WTC11 (cell line): ENCODE measurements around the gene NINL. TPM values are rescaled to one million over a fixed set of nuclear protein-coding genes. Genes with fewer than 3 reads are reported as not detected.

ENCODE experiments used
- ATAC-seq: fragments of 200-7000 bp; cut with Tn5 transposase; 2 replicates; pipeline ENCODE4 v1.10.0; 2021; ENCODE audit warnings: mild to moderate bottlenecking, moderate library complexity
- CTCF ChIA-PET: fragments of 300-600 bp; sonication (Branson Sonifier 250); formaldehyde crosslinking; loops from one replicate; lab custom pipeline; 2021; ENCODE audit warnings: antibody characterized with exemption; lab: Charles Lee
- POLR2A ChIA-PET: fragments of 350-600 bp; sonication (Branson Sonifier 250); formaldehyde crosslinking; loops from one replicate; lab custom pipeline; 2021; ENCODE audit warnings: antibody characterized with exemption; lab: Charles Lee
- DNase-seq: peaks from one replicate; pipeline ENCODE4 v3.0.0; 2021; ENCODE audit warnings: low spot score
- H3K27ac Mint-ChIP-seq: 2 replicates; pipeline ENCODE4 v1.8.0; 2021; ENCODE audit warnings: mixed read lengths
- H3K27me3 Mint-ChIP-seq: 2 replicates; pipeline ENCODE4 v1.8.0; 2021; ENCODE audit warnings: low read depth, mild to moderate bottlenecking, moderate library complexity, mixed read lengths
- H3K36me3 Mint-ChIP-seq: 2 replicates; pipeline ENCODE4 v1.8.0; 2021; ENCODE audit warnings: mixed read lengths
- H3K4me1 Mint-ChIP-seq: 2 replicates; pipeline ENCODE4 v1.8.0; 2022; ENCODE audit warnings: mixed read lengths
- H3K4me3 Mint-ChIP-seq: 2 replicates; pipeline ENCODE4 v1.8.0; 2021; ENCODE audit warnings: mild to moderate bottlenecking, moderate library complexity, mixed read lengths
- H3K9me3 Mint-ChIP-seq: 2 replicates; pipeline ENCODE4 v1.8.0; 2021; ENCODE audit warnings: mixed read lengths
- ATF1 ChIP-seq: sonication (generic); formaldehyde crosslinking; IDR thresholded peaks from 2 replicates; pipeline ENCODE4 v1.8.1; 2023; ENCODE audit warnings: mild to moderate bottlenecking, moderate library complexity, missing genetic modification reagents
- CDX4 ChIP-seq: fragments of 250-450 bp; sonication (Bioruptor Pico); IDR thresholded peaks from 2 replicates; pipeline ENCODE4 v1.9.0; 2021; ENCODE audit warnings: moderate library complexity, mild to moderate bottlenecking, inconsistent platforms, borderline replicate concordance
- ERG ChIP-seq: fragments of 250-450 bp; sonication (Bioruptor Pico); IDR thresholded peaks from 2 replicates; pipeline ENCODE4 v1.8.0; 2021; ENCODE audit warnings: mild to moderate bottlenecking
- ETV6 ChIP-seq: sonication (generic); formaldehyde crosslinking; IDR thresholded peaks from 2 replicates; pipeline ENCODE4 v1.8.1; 2022; ENCODE audit warnings: mild to moderate bottlenecking, missing genetic modification reagents
- GTF2I ChIP-seq: fragments of 250-450 bp; sonication (Bioruptor Pico); conservative IDR thresholded peaks from 2 replicates; pipeline ENCODE4 v1.4.0; 2021; ENCODE audit warnings: mild to moderate bottlenecking
- NFYB ChIP-seq: sonication (generic); formaldehyde crosslinking; conservative IDR thresholded peaks from 2 replicates; pipeline ENCODE4 v1.8.0; 2022; ENCODE audit warnings: low read depth, missing genetic modification reagents
- NR3C1 ChIP-seq: sonication (generic); formaldehyde crosslinking; conservative IDR thresholded peaks from 2 replicates; pipeline ENCODE4 v1.8.1; 2023; ENCODE audit warnings: low read depth, mild to moderate bottlenecking, missing genetic modification reagents
- PRRX2 ChIP-seq: fragments of 250-450 bp; sonication (Bioruptor Pico); IDR thresholded peaks from 2 replicates; pipeline ENCODE4 v1.8.0; 2021; ENCODE audit warnings: mild to moderate bottlenecking
- SMAD3 ChIP-seq: sonication (generic); formaldehyde crosslinking; IDR thresholded peaks from 2 replicates; pipeline ENCODE4 v1.8.0; 2022; ENCODE audit warnings: missing genetic modification reagents, mild to moderate bottlenecking, borderline replicate concordance
- SMAD4 ChIP-seq: sonication (generic); formaldehyde crosslinking; IDR thresholded peaks from 2 replicates; pipeline ENCODE4 v1.8.0; 2022; ENCODE audit warnings: mild to moderate bottlenecking, missing genetic modification reagents
- STAT6 ChIP-seq: sonication (generic); formaldehyde crosslinking; conservative IDR thresholded peaks from 2 replicates; pipeline ENCODE4 v1.8.1; 2023; ENCODE audit warnings: mild to moderate bottlenecking, low read depth, missing genetic modification reagents, moderate library complexity
- TEAD1 ChIP-seq: sonication (generic); formaldehyde crosslinking; IDR thresholded peaks from 2 replicates; pipeline ENCODE4 v1.8.0; 2022; ENCODE audit warnings: mild to moderate bottlenecking, missing genetic modification reagents
- TEAD4 ChIP-seq: sonication (generic); formaldehyde crosslinking; IDR thresholded peaks from 2 replicates; pipeline ENCODE4 v1.8.0; 2022; ENCODE audit warnings: mild to moderate bottlenecking, missing genetic modification reagents
- ZBTB21 ChIP-seq: sonication (generic); formaldehyde crosslinking; IDR thresholded peaks from 2 replicates; pipeline ENCODE4 v1.8.1; 2023; ENCODE audit warnings: mild to moderate bottlenecking, missing genetic modification reagents, borderline replicate concordance
- ZMAT4 ChIP-seq: fragments of 250-450 bp; sonication (Bioruptor Pico); IDR thresholded peaks from 2 replicates; pipeline ENCODE4 v1.9.0; 2021; ENCODE audit warnings: mild to moderate bottlenecking
- ZNF219 ChIP-seq: sonication (generic); formaldehyde crosslinking; IDR thresholded peaks from 2 replicates; pipeline ENCODE4 v1.8.0; 2023; ENCODE audit warnings: missing genetic modification reagents, mild to moderate bottlenecking, borderline replicate concordance
- ZNF281 ChIP-seq: sonication (generic); formaldehyde crosslinking; IDR thresholded peaks from 2 replicates; pipeline ENCODE4 v1.8.0; 2023; ENCODE audit warnings: mild to moderate bottlenecking, missing genetic modification reagents
- total RNA-seq: library from RNA; stranded (reverse); gene quantifications from 3 replicates; pipeline ENCODE4 v1.2.3, GENCODE V29; 2021

NINL gene
- total RNA-seq, 1 experiment from 2014 or later, result 36.0 TPM

GRCh38 chr20:25487306-25487705 lies 98.0 kb downstream of the NINL start:
- Mint-ChIP-seq H3K27ac (no peak overlapping the region), H3K4me3 (no peak overlapping the region), H3K36me3 (peaks cover 47% of the 10 kb centered on the region), H3K4me1 (peaks cover 24% of the 10 kb centered on the region), H3K27me3 (no peaks in the 10 kb centered on the region), H3K9me3 (no peaks in the 10 kb centered on the region)
- no peak for TF ChIP-seq NR3C1 (CRISPR knock-in tag)
- no peak for TF ChIP-seq ZBTB21 (CRISPR knock-in tag)
- TF ChIP-seq NFYB (CRISPR knock-in tag), result no peak
- TF ChIP-seq ERG, result no peak
- no peak for TF ChIP-seq SMAD4
- TF ChIP-seq ATF1, result no peak
- TF ChIP-seq SMAD3, result no peak
- no peak for TF ChIP-seq ETV6 (CRISPR knock-in tag)
- TF ChIP-seq STAT6 (CRISPR knock-in tag), result no peak
- TF ChIP-seq TEAD4, result no peak
- no peak for TF ChIP-seq GTF2I (CRISPR knock-in tag)
- TF ChIP-seq ZNF281 (CRISPR knock-in tag), result no peak
- no peak for TF ChIP-seq ZNF219 (CRISPR knock-in tag)
- TF ChIP-seq TEAD1 (CRISPR knock-in tag), result no peak
- POLR2A ChIA-PET, result no interaction called here
- CTCF ChIA-PET, result interaction anchor here (1.0 to 1.3 kb wide), 5 partner anchors 17 to 183 kb away, joined by 3 to 6 read pairs (median 3); partner anchors contain the start of gene NINL
- DNase-seq, result no peak
- no peak for ATAC-seq

- no peak for DNase-seq
- TF ChIP-seq CDX4 (CRISPR knock-in tag) (no peak), PRRX2 (CRISPR knock-in tag) (no peak), ZNF219 (CRISPR knock-in tag) (no peak), ZMAT4 (CRISPR knock-in tag) (no peak)
- Mint-ChIP-seq H3K9me3 (no peaks in the 10 kb centered on the region), H3K4me1 (peaks cover 21% of the 10 kb centered on the region), H3K4me3 (no peak overlapping the region), H3K27ac (peak overlapping the region; percentile 41; the same call in 1 of the 2 replicates), H3K36me3 (peaks cover 43% of the 10 kb centered on the region), H3K27me3 (no peaks in the 10 kb centered on the region)
- ChIA-PET CTCF (interaction anchor here (0.8 to 1.3 kb wide), 5 partner anchors 16 to 128 kb away, joined by 3 to 6 read pairs (median 3); partner anchors contain the start of gene NINL), POLR2A (no interaction called here)
- ATAC-seq, result peak; percentile 35
These were observed 99.0 kb downstream of the NINL start for GRCh38 chr20:25486377-25486776.
